ENCODE data around the gene ELOB.

Gene ELOB

DNA sequence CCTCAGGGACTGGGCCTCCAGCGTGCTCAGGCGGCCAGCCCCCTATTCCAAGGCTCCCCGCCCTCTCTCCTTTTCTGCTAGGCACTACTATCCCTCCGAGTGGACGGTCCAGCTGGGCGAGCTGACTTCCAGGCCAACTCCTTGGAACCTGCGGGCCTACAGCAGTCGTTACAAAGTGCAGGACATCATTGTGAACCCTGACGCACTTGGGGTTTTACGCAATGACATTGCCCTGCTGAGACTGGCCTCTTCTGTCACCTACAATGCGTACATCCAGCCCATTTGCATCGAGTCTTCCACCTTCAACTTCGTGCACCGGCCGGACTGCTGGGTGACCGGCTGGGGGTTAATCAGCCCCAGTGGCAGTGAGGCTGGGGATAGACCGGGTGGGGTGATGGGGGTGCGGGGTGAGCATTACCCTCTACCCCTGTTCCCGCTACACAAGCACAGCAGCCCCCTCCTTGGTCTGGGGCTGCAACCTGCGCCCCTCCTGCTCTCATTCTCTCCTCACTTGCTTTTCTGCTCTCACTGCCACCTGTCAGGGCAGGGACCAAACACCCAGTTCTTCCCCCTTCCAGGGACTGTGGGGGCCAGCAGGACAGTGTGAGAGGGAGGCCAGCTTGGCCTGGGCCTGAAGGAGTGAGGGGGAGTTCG lies 22.3 kb upstream of the ELOB start:
- no peak for DNase-seq (ENCODE audit: low read depth)
- TF ChIP-seq, protein P1, sequence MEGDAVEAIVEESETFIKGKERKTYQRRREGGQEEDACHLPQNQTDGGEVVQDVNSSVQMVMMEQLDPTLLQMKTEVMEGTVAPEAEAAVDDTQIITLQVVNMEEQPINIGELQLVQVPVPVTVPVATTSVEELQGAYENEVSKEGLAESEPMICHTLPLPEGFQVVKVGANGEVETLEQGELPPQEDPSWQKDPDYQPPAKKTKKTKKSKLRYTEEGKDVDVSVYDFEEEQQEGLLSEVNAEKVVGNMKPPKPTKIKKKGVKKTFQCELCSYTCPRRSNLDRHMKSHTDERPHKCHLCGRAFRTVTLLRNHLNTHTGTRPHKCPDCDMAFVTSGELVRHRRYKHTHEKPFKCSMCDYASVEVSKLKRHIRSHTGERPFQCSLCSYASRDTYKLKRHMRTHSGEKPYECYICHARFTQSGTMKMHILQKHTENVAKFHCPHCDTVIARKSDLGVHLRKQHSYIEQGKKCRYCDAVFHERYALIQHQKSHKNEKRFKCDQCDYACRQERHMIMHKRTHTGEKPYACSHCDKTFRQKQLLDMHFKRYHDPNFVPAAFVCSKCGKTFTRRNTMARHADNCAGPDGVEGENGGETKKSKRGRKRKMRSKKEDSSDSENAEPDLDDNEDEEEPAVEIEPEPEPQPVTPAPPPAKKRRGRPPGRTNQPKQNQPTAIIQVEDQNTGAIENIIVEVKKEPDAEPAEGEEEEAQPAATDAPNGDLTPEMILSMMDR (IDR thresholded peaks at IDR 0.05; ENCODE audit: low read length, missing control alignments) = no peak
- H3K4me3 ChIP-seq (replicated peaks; ENCODE audit: low read depth, low read length) = no peak overlapping the region

DNA sequence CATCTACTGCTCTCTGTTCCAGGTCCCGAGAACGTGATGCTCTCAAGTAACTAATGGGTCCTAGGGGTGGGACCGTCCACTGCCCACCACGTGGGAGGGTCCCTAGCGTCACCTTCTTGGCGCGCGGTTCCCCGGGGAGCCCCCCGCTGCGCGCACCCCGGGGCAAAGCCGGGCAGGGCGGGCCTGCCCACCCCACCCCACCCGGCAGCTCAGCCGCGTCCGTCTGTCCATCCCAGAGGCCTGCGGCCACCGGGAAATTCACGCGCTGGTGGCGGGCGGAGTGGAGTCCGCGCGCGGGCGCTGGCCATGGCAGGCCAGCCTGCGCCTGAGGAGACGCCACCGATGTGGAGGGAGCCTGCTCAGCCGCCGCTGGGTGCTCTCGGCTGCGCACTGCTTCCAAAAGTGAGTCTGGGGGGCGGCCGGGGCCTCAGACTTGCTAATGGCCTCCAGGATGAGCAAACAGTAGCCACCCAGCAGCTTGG lies 21.7 kb upstream of the ELOB start:
- H3K4me3 ChIP-seq (replicated peaks; ENCODE audit: low read depth, low read length) = no peak overlapping the region
- DNase-seq (ENCODE audit: low read depth) = no peak
- TF ChIP-seq, protein P1 (IDR thresholded peaks at IDR 0.05; ENCODE audit: low read length, missing control alignments) = no peak

DNA sequence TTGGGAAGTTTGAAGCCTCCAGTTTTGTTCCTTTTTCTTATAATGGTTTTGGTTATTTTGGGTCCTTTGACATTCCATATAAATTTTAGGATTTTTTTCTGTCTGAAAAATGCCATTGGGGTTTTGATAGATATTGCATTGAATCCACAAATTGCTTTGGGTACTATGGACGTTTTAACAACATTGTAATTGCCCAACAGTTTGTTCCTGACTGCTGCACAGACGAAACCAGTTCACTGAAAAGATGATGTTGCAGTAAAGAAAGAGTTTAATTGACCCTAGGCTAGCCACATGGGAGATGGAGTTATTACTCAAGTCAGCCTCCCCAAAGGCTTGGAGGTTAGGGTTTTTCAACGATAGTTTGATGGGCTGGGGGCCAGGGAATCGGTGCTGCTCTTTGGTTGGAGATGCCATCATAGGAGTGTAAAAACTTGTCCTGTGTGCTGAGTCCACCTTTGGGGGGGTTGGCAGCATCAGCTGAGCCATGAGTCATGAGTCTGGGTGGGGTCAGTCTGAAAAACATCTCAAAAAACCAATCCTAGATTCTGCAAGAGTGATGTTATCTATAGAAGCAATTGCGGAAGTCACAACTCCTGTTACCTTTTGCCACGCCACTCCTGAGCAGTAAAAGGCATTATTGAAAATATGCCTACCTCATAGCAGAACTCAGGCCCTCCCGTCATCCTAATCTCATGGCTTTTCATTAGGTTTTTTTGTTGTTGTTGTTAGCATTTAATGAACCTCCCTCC lies 18.5 kb upstream of the ELOB start:
- no peak overlapping the region for H3K4me3 ChIP-seq (replicated peaks; ENCODE audit: low read depth, low read length)
- TF ChIP-seq, protein P1 (IDR thresholded peaks at IDR 0.05; ENCODE audit: low read length, missing control alignments) = no peak
- DNase-seq (ENCODE audit: low read depth) = no peak

DNA sequence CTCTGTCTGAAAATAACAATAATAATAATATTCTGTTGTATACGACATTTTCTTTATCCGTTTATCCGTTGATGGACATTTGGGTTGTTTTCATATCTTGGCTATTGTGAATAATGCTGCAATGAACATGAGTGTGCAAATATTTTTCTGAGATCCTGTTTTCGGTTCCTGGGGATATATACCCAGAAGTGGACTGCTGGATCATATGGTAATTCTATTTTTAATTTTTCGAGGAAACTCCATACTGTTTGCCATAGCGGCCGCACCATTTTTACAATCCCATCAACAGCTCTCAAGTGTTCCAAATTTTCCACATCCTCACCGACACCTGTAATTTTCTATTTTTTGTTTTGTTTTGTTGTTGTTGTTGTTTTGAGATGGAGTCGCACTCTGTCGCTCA lies 15.9 kb upstream of the ELOB start:
- H3K4me3 ChIP-seq (replicated peaks; ENCODE audit: low read depth, low read length) = no peak overlapping the region
- no peak for DNase-seq (ENCODE audit: low read depth)
- TF ChIP-seq, protein P1 (IDR thresholded peaks at IDR 0.05; ENCODE audit: low read length, missing control alignments) = no peak

DNA sequence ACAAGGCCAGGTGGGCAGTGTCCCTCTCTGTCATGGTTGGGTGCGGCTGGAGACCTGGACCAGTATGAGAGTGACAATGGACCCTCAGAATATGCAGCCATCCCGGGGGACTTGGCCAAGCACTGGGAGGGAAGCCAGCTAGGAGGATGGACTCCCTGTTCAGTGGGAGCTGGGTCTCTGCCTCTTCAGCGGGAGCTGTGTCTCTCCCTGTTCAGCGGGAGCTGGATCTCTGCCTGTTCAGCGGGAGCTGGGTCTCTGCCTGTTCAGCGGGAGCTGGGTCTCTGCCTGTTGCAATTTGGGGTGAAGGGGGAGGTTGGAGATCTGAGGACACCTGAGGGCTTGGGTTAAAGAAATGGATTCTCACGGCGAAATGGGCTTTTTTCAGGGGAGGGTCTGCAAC lies 14.1 kb upstream of the ELOB start:
- H3K4me3 ChIP-seq (replicated peaks; ENCODE audit: low read depth, low read length) = no peak overlapping the region
- TF ChIP-seq, protein P1 (IDR thresholded peaks at IDR 0.05; ENCODE audit: low read length, missing control alignments) = no peak
- no peak for DNase-seq (ENCODE audit: low read depth)

DNA sequence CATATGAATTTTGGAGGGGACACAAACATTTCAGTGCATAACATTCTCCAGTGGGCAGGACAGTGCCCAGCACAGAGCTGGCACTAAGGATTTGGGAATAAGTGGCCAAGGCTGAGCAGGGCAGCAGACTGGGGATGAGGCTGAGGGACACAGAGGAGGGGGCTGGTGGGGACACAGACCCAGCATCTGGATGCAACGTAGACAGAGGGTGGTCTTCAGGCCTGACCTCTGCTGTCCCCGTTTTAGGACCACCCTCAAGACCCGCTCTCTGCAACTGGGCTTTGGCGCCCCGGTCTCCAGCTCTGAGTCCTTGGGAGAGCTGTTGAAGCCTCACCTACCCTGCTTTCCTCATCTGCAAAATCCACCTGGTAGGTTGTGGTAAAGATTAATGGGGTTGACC lies 13.6 kb upstream of the ELOB start:
- TF ChIP-seq, protein P1 (IDR thresholded peaks at IDR 0.05; ENCODE audit: low read length, missing control alignments) = no peak
- no peak overlapping the region for H3K4me3 ChIP-seq (replicated peaks; ENCODE audit: low read depth, low read length)
- DNase-seq (ENCODE audit: low read depth) = no peak

All from fibroblast of pulmonary artery (primary cell).